ENCODE data around the gene MTTP. TPM values are rescaled to one million over a fixed set of nuclear protein-coding genes. Genes with fewer than 3 reads are reported as not detected.

Gene MTTP
- total RNA-seq, 1 donor from 2014 or later, result 54.9 TPM

DNA sequence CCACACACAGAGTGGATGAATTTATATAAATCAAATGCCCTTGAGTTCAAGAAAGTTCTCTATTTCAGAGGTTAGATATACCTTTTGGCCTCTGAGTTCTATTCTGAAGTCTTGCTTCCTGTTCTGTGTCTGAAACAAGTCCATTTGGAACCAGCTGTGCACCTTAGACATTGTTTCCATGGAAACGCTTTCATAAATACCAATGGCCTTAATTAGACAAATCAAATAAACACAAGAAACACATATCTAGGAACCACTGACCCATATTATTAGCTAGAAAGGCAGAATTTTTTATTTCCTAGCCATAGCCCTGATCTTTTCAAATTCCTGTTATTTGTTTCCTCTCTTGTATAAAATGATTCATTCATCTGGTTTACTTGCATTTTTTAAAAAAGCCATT is 91.4 kb downstream of the MTTP start:
- H3K36me3 Mint-ChIP-seq (ENCODE audit: insufficient read depth), result no peaks in the 10 kb centered on the region
- no peaks in the 10 kb centered on the region for H3K27me3 Mint-ChIP-seq
- H3K9me3 Mint-ChIP-seq (ENCODE audit: low read depth), result peaks cover 9% of the 10 kb centered on the region
- no peak overlapping the region for H3K4me3 Mint-ChIP-seq (ENCODE audit: low read depth)
- H3K4me1 Mint-ChIP-seq (ENCODE audit: low read depth), result peaks cover 18% of the 10 kb centered on the region
- H3K27ac Mint-ChIP-seq, result no peak overlapping the region
- DNase-seq (ENCODE audit: low spot score, unreplicated experiment), result no peak
- TF ChIP-seq, protein P1, sequence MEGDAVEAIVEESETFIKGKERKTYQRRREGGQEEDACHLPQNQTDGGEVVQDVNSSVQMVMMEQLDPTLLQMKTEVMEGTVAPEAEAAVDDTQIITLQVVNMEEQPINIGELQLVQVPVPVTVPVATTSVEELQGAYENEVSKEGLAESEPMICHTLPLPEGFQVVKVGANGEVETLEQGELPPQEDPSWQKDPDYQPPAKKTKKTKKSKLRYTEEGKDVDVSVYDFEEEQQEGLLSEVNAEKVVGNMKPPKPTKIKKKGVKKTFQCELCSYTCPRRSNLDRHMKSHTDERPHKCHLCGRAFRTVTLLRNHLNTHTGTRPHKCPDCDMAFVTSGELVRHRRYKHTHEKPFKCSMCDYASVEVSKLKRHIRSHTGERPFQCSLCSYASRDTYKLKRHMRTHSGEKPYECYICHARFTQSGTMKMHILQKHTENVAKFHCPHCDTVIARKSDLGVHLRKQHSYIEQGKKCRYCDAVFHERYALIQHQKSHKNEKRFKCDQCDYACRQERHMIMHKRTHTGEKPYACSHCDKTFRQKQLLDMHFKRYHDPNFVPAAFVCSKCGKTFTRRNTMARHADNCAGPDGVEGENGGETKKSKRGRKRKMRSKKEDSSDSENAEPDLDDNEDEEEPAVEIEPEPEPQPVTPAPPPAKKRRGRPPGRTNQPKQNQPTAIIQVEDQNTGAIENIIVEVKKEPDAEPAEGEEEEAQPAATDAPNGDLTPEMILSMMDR (IDR thresholded peaks at IDR 0.05; ENCODE audit: unreplicated experiment), result no peak

DNA sequence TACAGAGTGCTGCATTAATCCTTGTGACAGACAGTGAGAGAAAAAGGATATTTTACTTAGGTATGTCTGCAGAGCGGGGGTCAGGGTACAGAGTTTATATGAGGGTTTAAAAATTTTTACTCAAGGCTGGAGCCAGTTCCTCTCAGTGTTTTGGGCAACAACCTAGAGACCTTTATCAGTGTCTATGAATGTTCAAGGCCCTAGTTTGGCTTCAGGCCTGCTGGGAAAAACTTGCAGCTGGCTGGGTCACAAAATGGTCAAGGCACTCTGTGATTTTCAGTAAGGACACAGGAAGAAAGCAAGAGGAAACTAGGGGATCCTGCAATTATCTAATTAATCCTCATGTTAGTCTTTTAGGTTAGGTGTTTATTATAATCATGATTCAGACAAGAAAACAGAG is 93.8 kb downstream of the MTTP start:
- TF ChIP-seq, protein P1 (IDR thresholded peaks at IDR 0.05; ENCODE audit: unreplicated experiment), result no peak
- H3K4me1 Mint-ChIP-seq (ENCODE audit: low read depth), result peaks cover 18% of the 10 kb centered on the region
- no peak overlapping the region for H3K4me3 Mint-ChIP-seq (ENCODE audit: low read depth)
- no peaks in the 10 kb centered on the region for H3K27me3 Mint-ChIP-seq
- peaks cover 8% of the 10 kb centered on the region for H3K36me3 Mint-ChIP-seq (ENCODE audit: insufficient read depth)
- H3K9me3 Mint-ChIP-seq (ENCODE audit: low read depth), result peaks cover 18% of the 10 kb centered on the region
- H3K27ac Mint-ChIP-seq, result peak overlapping the region; percentile 49
- no peak for DNase-seq (ENCODE audit: low spot score, unreplicated experiment)

DNA sequence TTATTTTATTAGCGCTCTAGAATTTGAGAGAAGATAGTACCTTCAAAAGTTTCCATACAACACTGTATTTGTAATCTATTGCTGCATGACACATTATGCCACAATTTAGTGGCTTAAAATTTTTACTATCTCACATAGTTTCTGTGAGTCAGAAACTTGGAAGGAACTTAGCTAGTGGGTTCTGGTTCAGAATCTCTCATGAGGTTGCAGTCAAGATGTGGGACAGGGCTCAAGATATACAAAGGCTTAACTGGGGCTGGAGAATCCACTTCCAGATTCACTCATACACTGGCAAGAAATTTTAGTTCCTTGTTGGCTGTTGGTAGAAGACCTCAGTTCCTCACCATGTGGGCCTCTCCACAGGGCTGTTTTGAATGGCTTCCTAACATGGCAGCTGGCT is 94.5 kb downstream of the MTTP start:
- Mint-ChIP-seq H3K36me3 (ENCODE audit: insufficient read depth) (peaks cover 8% of the 10 kb centered on the region), H3K4me3 (ENCODE audit: low read depth) (no peak overlapping the region), H3K27ac (no peak overlapping the region), H3K27me3 (no peaks in the 10 kb centered on the region), H3K4me1 (ENCODE audit: low read depth) (peaks cover 18% of the 10 kb centered on the region), H3K9me3 (ENCODE audit: low read depth) (peaks cover 20% of the 10 kb centered on the region)
- TF ChIP-seq, protein P1 (IDR thresholded peaks at IDR 0.05; ENCODE audit: unreplicated experiment), result no peak
- DNase-seq (ENCODE audit: low spot score, unreplicated experiment), result no peak

DNA sequence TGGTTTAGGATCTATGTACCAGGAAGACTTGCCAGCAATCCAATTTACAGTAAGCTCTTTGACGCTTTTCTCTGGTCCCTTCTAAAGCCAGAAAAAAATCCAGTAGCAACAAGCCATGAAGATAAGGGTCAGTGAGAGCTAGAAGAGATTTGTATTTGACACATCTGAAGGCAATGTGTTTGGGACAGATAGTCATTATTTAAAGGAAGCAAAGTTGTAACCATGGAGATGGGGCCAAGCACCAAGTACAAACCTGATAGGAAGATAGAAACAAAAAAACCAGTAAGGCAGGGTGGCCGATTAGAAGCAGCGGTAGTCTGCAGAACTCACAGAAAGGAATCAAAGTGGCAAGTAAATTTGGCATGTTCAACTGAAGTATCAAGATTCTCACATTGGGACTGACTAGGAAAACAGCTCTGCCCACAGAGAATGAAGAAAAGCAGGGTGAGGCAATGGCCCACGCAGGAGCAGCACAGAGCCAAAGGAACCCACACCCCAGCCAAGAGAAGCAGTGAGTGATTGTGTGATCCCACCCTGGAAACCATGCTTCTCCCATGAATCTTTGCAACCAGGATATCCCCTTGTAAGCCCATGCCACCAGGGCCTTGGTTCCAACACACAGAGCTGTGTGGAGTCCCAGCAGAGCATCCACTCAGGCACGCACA is 95.9 kb downstream of the MTTP start:
- no peak for DNase-seq (ENCODE audit: low spot score, unreplicated experiment)
- TF ChIP-seq, protein P1 (IDR thresholded peaks at IDR 0.05; ENCODE audit: unreplicated experiment), result no peak
- Mint-ChIP-seq H3K4me3 (ENCODE audit: low read depth) (no peak overlapping the region), H3K4me1 (ENCODE audit: low read depth) (peaks cover 7% of the 10 kb centered on the region), H3K27me3 (no peaks in the 10 kb centered on the region), H3K9me3 (ENCODE audit: low read depth) (peaks cover 29% of the 10 kb centered on the region), H3K36me3 (ENCODE audit: insufficient read depth) (peaks cover 8% of the 10 kb centered on the region), H3K27ac (no peak overlapping the region)

Other genes starting within 250 kb of the MTTP start
- 3.3 and 4.6 TPM in 2 replicates for gene ADH1C, start 222.1 kb upstream of the MTTP start, total RNA-seq
- gene ADH7, start 139.5 kb upstream of the MTTP start, total RNA-seq, result not detected in 2 replicates
- not detected in 2 replicates for gene C4orf17, start 63.8 kb upstream of the MTTP start, total RNA-seq
- 9.2 and 10.1 TPM in 2 replicates for gene TRMT10A, start 10.8 kb upstream of the MTTP start, total RNA-seq
- gene C4orf54, start 83.0 kb downstream of the MTTP start, total RNA-seq, result not detected in 2 replicates
- gene DAPP1, start 242.0 kb downstream of the MTTP start, total RNA-seq, result 0.12 TPM in 1 of 2 replicates, not detected in the other

Measured in progenitor cell of endocrine pancreas (in vitro differentiated cells).